GM19455 (cell line): Measurements from ENCODE around the gene ZIC5.

Experiments
- ATAC-seq: cut with Tn5 transposase; IDR thresholded peaks from one replicate; pipeline ENCODE4 v1.9.1; 2021; ENCODE audit not compliant: unreplicated experiment

ZIC5 gene

DNA sequence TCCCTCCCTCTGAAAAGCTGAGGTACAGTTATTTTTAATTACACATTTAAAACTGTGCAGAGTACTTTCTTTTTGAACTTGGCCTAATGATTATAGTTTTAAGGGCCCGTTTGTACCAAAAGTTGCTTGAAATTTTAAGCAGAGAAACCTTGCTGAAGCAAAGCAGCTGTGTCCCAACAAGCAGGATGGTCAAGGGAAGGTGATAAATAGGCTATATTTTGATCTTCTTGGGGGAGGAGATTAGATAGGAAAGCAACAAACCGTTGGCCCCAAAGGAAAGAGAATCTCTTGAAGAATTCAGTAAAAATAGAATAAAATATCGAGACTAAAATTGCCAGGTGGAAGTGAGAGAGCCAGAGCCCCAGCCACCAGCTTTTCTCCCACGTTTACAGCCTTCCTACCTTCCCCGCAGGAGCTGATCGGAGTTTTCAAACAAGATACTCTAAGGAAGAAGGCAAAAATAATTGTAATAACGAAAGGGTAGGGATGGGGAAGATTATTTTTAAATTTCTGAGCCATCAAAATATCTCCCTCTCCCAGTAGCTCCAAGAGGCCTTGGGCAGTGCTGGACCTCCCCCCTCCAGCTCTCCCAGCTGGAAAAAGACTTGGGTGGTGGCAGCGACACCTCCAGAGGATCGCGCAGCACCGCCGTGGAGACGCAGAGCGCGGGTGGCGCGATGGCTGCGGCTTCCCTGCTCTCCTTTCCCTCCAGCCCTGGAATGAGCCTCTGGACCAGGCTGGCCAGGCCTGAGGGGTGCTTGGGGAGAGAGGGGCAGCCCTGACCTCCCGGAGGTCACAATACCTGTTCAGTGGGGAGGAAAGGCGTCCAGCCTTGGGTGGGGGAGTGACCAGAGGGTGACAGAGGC lies 15.8 kb upstream of the ZIC5 start:
- no peak for ATAC-seq

DNA sequence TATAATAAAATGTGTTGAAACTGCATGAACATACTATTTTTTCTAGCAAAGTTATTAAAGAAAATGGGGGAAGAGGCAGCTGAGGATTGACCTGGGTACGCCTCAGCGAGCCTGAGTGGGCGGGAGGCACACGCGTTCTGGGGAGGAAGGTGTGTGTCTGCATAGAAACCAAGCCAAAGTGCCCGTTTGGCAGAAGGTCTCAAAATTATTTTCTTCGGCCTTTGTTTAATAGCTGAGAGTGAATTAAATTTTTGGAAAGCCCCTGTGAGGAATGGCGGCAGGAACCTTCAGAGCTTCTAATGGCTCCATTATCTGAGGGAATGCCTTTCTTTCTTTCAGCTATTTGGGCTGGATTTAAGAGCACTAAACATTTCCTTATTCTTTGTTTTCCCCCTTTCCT lies 15.2 kb upstream of the ZIC5 start:
- ATAC-seq = no peak

DNA sequence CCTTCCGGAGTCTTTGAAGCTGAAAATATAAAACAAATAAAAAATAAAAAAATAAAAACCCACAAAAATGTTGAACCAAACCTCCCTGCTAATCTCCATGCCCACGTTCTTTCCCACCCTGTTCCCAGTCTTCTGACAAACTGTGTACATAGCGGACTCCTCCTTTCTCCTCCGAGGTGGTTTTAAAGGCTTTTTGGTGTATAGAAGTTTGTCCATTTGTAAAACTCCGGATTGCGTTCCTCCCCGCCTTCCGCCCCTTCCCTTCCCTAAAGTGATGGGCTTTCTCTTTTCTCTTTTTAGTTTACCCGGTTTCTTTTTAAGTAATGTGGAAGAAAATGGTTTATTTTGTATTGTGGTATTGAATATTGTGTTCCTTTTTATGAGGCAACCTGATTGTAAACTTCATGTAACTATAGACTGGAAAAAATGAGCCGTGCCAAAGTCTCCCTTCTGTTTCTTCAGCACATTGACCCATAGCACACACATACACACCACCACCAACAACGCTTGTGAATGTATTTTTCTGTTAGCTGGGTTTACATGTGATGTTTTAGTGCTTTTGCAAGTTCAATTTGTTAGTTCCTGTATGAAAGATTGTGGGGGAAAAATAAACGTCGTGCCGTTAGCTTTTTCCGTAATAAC lies 14.4 kb upstream of the ZIC5 start:
- no peak for ATAC-seq

DNA sequence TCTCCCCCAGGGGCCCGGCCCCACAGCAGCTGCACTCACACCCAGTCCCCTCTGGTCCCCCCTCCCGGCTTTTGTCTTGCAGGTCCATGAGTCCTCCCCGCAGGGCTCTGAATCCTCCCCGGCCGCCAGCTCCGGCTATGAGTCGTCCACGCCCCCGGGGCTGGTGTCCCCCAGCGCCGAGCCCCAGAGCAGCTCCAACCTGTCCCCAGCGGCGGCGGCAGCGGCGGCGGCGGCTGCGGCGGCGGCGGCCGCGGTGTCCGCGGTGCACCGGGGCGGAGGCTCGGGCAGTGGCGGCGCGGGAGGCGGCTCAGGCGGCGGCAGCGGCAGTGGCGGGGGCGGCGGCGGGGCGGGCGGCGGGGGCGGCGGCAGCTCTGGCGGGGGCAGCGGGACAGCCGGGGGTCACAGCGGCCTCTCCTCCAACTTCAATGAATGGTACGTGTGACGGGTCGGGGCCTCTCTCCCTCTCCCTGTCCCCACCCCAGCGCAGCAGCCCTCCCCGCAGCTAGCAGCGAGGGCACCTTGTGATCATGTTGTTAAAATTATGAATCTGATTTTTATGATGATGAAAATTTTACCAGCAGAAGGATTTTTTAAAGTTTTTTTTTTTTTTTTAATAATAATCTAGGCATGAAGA lies 13.8 kb upstream of the ZIC5 start:
- ATAC-seq = no peak

DNA sequence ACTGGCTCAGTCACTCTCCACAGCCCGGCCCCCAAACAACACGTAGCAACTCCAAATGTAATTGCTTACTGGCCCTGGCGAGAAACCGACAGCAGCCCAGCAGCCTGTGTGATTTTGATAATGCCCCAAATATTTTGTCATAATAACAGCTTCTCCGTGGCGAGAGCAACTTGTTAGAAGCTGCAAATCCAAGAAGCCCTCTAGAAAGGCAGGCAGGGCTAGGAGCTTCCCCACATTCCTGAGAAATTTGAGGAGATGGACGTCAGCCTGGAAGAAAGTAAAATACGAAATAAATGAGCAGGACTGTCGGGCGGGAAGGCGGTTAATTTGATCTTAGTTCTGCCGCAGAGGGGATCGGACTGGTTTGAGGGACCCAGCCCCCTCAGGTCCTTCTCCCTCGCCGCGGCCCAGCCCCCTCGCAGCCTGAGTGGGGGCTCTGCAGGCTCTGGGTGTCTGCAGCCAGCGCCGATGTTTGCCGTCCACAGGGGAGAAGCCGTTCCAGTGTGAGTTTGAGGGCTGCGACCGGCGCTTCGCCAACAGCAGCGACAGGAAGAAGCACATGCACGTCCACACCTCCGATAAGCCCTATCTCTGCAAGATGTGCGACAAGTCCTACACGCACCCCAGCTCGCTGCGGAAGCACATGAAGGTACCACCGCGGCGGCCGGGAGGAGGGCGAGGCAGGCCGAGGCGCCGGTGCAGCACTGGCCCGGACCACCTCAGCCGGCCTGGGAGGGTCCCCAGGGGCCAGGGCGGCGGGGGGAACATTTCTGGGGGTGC lies 13.1 kb upstream of the ZIC5 start:
- no peak for ATAC-seq

DNA sequence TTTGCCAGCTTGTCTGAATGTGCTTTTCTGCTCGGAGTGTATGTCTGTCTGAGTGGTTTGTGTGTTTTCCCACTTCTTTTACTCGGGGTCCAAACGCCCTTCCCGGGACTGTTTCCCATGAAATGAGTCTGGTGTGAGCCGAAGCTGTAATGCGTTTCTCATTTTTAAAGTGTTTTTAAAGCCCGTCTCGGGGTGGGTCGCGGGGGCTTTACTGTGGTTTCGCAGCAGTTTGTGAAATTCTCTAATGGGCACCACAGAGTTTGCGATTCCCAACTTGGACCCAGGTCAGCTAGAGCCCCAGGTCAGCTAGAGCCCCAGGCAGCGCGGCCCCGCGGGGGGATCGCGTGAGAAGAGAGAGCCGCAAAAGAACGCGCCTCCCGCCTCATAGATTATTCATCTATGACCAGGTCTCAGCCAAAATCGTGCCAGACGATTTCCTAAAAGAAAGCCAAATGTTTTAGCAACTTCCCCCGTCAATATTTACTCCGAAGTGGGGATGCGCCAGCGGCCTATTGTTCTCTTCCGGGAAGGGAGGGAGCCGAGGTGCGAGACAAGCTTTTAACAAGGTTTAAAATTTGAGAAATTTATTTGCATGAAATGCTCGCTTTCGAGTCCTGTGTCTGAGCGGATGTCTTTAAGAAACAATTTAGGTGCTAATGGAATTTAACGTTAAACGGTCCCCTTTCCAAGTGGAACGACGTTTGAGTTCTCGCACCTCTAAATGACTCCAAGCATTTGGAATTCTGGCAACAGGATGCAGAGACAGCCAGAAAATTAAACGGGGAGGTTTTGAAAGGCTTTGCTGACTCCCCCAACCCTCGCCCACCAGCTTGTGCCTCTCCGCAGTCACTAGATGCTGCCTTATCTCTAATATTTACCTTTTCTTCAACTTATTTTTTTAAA lies 12.2 kb upstream of the ZIC5 start:
- ATAC-seq = no peak

DNA sequence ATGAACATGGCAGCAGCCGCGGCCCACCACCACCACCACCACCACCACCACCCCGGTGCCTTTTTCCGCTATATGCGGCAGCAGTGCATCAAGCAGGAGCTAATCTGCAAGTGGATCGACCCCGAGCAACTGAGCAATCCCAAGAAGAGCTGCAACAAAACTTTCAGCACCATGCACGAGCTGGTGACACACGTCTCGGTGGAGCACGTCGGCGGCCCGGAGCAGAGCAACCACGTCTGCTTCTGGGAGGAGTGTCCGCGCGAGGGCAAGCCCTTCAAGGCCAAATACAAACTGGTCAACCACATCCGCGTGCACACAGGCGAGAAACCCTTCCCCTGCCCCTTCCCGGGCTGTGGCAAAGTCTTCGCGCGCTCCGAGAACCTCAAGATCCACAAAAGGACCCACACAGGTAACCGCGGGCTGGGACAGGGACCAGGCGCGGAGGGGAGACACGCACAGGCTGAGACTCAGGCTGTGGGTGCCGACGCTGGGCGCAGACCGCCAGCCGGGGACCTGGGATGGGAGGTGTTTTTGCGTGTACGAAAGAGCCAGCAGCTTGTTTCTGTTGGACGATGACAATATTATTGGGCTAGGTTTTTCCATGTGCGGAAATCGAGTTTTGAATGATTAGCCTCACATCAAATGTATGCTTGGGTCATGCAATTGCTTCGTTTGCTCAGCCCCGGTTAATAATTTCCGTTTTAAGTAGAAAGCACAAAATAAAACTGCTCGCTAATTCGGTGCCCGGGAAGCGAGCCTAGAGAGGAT lies 11.3 kb upstream of the ZIC5 start:
- no peak for ATAC-seq

DNA sequence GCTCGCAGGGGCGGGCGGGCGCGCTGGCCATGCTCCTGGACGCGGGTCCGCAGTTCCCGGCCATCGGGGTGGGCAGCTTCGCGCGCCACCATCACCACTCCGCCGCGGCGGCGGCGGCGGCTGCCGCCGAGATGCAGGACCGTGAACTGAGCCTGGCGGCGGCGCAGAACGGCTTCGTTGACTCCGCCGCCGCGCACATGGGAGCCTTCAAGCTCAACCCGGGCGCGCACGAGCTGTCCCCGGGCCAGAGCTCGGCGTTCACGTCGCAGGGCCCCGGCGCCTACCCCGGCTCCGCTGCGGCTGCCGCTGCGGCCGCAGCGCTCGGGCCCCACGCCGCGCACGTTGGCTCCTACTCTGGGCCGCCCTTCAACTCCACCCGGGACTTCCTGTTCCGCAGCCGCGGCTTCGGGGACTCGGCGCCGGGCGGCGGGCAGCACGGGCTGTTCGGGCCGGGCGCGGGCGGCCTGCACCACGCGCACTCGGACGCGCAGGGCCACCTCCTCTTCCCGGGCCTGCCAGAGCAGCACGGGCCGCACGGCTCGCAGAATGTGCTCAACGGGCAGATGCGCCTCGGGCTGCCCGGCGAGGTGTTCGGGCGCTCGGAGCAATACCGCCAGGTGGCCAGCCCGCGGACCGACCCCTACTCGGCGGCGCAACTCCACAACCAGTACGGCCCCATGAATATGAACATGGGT lies 10.6 kb upstream of the ZIC5 start:
- no peak for ATAC-seq

DNA sequence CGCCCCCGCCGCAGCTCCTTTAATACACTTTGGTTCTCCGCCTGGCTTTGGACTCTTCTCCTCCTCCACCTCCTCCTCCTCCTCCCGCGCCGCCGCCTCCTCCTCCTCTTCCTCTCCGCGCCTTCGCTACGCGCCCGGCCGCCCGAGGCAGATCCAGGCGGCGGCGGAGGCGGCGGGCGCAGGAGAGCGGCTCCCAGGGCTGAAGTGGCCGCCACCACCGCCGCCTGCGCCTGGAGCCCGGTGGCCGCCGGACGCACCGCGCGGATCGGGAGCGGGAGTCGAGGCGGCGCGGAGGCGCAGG lies 10.1 kb upstream of the ZIC5 start, which contains the start of gene ZIC2:
ZIC2 (plus strand) TSS at position 50 of the 301 bp plus-strand sequence. CDS start 281 bp downstream, outside the sequence.
- no peak for ATAC-seq

DNA sequence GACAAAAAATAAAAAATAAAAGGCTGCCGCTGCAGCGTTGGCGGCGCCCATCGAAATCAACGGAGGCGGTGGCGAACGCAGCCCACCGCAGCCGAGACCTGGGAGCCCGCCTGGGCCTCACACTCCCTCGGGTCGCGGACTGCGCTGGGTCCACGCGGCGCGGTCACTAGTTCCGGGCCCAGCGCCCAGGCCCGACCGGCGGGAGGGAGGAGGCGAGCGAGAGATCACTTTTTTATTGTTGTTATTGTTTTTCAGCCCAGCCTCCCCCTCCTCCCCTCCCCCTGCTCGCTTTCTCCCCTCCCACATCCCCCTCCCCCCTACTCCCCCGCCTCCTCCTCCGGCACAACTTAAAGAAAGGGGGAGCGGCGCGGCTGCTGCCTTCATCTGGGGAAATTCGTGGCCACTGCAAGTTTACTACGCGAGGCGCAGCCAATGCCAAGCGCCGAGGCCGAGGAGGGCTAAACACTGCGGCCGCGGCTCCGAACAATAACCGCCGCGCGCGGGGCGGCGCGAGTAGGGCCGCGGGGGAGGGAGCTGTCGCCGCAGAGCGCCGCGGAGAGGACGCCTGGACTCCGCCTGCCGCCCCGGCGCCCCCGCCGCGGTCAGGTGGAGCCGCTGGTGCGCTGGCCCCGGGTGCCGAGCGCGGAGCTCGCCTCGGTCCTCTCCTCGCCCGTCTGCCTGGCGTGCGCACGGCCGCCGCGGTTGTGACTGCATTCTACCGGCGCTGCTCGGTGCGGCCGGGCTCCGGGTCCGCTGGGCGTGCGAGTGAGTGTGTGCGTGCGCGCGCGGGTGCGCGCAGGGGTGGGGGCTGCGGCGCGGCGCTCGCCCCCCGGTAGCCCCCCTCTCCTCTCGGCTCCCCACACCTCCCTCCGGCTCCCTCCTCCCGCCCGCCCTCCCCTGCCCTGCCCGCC lies 9.5 kb upstream of the ZIC5 start:
- ATAC-seq = no peak

DNA sequence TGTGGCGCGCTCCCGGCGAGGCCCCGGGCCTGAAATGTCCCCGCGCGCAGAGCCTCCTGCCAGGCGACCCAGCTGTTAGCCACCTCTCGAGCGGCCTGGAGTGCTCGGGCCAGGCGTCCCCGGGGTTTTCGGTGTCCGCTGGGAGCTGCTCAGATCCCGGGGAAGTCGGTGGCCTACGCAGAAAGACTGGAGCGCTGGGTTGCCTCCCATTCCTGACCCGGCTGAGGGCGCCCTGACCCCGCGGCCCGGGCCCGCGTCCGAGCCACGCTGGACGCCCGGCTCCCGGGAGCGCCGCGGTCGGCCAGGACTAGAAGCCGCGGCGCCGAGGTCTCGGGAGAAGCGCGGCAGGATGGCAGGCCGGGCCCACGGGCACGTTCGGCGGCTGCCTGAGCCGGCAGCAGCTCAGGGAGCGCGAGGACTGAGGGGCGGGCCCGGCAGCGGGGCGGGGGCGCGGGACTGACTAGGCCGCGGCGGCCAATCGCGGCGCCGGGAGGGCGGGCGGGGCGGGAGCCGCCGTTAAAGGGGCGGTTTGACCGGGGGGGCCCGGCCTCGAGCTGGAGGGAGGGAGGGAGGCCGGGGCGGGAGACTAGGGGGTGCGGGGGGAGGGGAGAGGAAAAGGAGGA lies 8.7 kb upstream of the ZIC5 start:
- ATAC-seq = peak; percentile 60

DNA sequence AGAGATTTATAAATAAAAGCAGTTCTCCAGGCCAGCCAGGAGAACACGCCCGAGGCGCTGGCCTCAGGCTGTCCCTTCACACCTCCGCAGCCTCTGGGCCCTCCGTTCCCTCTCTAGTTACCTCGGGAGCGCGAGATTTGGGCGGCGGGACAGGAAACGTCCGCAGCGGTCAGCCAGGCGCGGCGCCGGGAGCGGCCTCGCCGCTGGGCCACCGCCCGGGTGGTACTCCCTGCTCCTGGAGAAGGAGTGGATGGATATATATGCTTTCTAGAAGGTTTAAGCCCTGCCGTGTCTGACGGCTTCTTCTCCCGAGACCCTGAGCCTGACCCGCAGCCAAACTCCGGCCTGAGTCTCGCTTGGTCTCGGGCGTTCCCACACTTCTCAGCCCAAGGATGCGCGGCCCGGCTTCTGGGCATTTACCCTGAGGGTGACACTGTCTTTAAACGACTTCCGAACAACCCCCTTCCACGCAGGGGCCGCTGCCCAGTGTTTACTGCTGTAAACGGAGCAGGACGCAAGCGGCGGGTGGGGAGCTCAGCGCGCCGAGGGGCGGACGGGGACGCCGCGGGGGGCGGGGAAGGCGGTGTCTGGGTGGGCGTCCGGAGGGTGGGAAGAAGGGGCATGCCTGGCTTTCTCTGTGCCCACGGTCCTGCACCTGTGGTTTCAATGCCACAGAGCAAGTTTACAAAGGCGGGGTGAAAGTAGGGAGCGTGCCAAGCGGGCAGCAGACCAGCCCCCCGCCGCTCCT lies 8.1 kb upstream of the ZIC5 start:
- ATAC-seq = no peak

DNA sequence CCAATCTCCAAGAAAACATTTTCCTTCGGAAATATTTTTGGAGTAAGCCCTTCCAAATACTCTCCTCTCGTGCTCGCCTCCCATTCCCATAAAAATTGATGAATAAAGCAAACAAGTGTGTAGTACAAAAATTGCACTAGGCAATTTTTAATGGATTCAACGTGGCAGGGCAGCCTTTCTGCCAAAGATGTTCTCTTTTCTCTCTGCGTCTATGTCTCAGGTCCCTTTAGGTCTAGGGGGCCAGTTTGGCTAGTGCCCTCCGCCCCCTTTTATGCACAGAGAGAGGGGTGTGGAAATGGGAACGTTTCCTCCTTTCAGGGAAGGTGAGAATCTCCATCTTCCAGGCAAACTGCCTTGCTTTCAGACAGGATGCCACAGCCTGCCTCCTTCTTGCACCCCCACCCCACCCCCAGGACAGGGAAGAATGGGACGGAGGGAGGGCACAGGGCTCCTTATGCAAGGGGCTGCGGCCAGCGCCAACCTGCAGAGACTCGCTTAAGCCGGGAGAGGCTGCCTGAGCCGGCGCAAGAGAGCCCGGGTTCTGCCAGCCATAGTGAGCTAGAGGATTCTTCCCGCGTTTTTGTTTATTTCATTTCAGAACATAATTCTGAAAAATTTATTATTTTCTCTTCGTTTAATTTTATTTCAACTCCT lies 7.4 kb upstream of the ZIC5 start:
- no peak for ATAC-seq

DNA sequence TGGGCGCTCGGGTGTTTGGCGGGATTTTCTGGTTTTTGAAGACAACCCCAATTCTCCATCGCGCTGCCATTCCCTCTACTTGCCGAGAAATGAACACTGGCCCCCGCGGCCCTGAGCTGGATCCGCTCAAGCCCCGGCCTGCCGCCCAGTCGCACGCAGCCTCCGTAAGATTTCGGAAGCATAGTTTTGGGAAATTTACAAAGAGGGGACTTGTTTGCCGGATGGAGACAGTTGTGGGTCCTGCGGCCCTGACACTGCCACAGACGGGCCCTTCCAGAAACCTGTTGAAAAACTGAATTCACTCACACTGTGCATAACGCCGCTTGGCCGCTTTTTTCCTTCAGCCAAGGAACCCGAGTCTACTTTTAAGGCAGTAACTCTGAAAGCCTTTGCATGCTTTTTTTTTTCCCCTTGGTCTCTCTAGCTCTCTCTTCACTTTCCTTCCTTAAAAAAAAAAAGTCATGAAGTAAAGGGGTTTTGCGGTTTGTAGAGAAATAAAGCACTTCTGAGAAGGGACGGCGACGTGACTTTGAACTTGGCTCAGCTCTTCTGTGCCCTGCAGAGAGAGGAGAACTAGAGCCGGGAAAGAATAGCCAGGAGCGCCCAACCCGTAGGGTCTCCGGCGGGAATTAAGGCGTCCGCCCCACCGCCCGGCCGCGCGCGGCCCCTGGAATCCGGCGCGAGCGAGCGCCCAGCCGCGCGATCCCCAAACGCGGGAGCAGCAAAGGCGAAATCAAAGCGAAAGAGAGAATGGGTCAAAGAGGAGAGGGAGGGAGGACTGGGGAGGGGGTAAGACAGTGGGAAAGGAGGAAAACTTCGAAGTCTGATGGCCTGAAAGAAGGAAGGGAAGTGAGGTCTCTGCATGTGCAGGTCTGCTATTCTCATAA lies 6.6 kb upstream of the ZIC5 start:
- ATAC-seq = no peak

DNA sequence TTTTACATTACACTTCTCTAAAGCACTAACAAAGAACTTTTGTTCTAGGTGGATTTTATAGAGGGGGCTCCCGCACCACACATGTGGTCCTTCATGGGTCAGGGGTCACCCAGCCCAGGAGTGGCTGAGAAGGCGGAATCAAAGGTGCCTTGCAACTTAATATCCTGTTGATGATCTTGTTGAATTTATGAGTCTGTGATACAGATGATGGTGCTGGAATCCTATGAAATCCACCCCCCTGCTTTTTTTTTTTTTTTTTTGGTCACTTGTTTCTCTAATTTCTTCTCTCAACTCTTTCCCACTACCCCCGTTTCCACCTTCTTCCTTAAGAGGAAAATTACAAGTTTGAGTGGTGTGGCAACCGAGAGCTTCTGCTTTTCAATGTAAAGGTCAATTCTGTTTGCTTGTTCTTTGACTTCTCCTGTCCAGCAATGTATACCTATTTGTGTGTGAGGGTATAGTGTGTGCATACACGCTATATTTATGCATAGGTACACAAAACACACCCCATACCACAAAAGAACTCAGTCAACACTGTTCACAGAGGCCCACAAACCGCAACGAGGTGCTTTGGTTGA lies 5.9 kb upstream of the ZIC5 start:
- ATAC-seq = no peak
